NT2/D1 (cell line): ENCODE results near the gene XNDC1N.

Experiments used
- SUZ12 ChIP-seq: IDR thresholded peaks from 2 replicates; pipeline ENCODE4 v1.6.1; 2011; ENCODE audit not compliant: insufficient read length, insufficient read depth; ENCODE audit errors: extremely low read depth
- YY1 ChIP-seq: IDR thresholded peaks from 2 replicates; pipeline ENCODE4 v1.6.1; 2011; ENCODE audit not compliant: insufficient read length, insufficient read depth

- TF ChIP-seq YY1 (no peak), SUZ12 (no peak)
These were observed 5.8 kb upstream of the XNDC1N start for GRCh38 chr11:71934213-71934612.
